HEK293 (cell line): ENCODE data around the gene GID4.

Experiments
- CTCF ChIP-seq: fragments of 450-650 bp; formaldehyde crosslinking; IDR thresholded peaks from 2 replicates; pipeline ENCODE4 v1.5.1; 2016; ENCODE audit warnings: missing biosample characterization, missing genetic modification characterization
- REST ChIP-seq: fragments of 450-650 bp; formaldehyde crosslinking; IDR thresholded peaks from 2 replicates; pipeline ENCODE4 v1.5.1; 2016; ENCODE audit warnings: missing biosample characterization, missing genetic modification characterization
- SETDB1 ChIP-seq: IDR thresholded peaks from one replicate; pipeline ENCODE4 v1.6.1; 2017; ENCODE audit warnings: mild to moderate bottlenecking, low read length, moderate library complexity, mixed read lengths; ENCODE audit not compliant: insufficient read length
- YY1 ChIP-seq: fragments of 450-650 bp; formaldehyde crosslinking; IDR thresholded peaks from 2 replicates; pipeline ENCODE4 v1.5.1; 2018; ENCODE audit warnings: missing biosample characterization, missing genetic modification characterization
- ZBTB11 ChIP-seq: fragments of 450-650 bp; formaldehyde crosslinking; conservative IDR thresholded peaks from 2 replicates; pipeline ENCODE4 v1.5.1; 2016; ENCODE audit warnings: low read depth, missing biosample characterization, missing genetic modification characterization
- ZBTB7A ChIP-seq: fragments of 450-650 bp; formaldehyde crosslinking; IDR thresholded peaks from 2 replicates; pipeline ENCODE4 v1.5.1; 2016; ENCODE audit warnings: low read depth, missing biosample characterization, missing genetic modification characterization
- ZNF114 ChIP-seq: fragments of 450-650 bp; formaldehyde crosslinking; IDR thresholded peaks from 2 replicates; pipeline ENCODE4 v1.5.0; 2017; ENCODE audit warnings: missing biosample characterization, missing genetic modification characterization
- ZNF184 ChIP-seq: fragments of 450-650 bp; IDR thresholded peaks from 2 replicates; pipeline ENCODE4 v1.5.1; 2018; ENCODE audit warnings: missing biosample characterization, mild to moderate bottlenecking, missing genetic modification characterization
- ZNF274 ChIP-seq, 2 experiments: fragments of 200-500 bp in 1 of 2; fragments of 450-650 bp in 1 of 2; sonication (Bioruptor generic) in 1 of 2; formaldehyde crosslinking in 1 of 2; IDR thresholded peaks; 2 replicates each; pipeline versions ENCODE4 v1.5.1 to v1.6.1; 2014 to 2016; ENCODE audit warnings: borderline replicate concordance in 1 of 2, inconsistent platforms in 1 of 2, low read length in 1 of 2, missing biosample characterization in 1 of 2, missing genetic modification characterization in 1 of 2
- ZNF610 ChIP-seq: fragments of 450-650 bp; formaldehyde crosslinking; IDR thresholded peaks from 2 replicates; pipeline ENCODE4 v1.5.1; 2016; ENCODE audit warnings: missing biosample characterization, missing genetic modification characterization, borderline replicate concordance

GRCh38 chr17:17993366-17993765 is 45.8 kb upstream of the GID4 start:
- TF ChIP-seq CTCF (tag by site-specific recombination) (no peak), ZNF610 (tag by site-specific recombination) (no peak), ZBTB7A (no peak), SETDB1 (no peak), ZNF274 (IDR thresholded peaks at IDR 0.05; ENCODE audit: low read length) (no peak), ZNF274 (tag by site-specific recombination; IDR thresholded peaks at IDR 0.05; ENCODE audit: borderline replicate concordance) (no peak), REST (tag by site-specific recombination) (no peak), YY1 (tag by site-specific recombination) (no peak), ZBTB11 (tag by site-specific recombination) (no peak), ZNF184 (no peak), ZNF114 (tag by site-specific recombination) (no peak)
